Urothelium cell line (cell line): ENCODE data around the gene CAPN11.
"Not testable (repeated sequence)": the region's sequence is repeated elsewhere in the genome, so short reads cannot be mapped to it uniquely, and the experiment has no call there.

Experiments used
- DNase-seq: peaks from one replicate; pipeline ENCODE4 v3.0.0; 2011; ENCODE audit warnings: low spot score, mixed read lengths
- FAIRE-seq: peaks from 2 replicates; lab custom pipeline; 2011; peaks lifted over from hg19 to GRCh38; lab: Jason Lieb, UNC

CAPN11 gene

DNA sequence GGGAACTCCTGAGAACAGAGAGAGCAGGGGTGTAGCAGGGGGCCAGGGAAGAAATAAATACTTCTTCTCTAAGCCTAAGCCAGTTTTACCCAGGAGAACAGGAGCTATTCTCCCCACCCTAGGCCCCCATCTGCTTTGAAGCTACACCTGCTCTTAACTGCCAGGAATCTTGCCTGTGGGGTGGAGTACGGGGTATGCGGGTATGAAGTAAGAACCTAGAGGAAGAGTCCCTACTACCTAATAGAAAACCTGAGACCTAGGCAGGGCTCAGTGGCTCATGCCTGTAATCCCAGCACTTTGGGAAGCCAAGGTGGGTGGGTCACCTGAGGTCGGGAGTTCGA is 66.3 kb downstream of the CAPN11 start:
- FAIRE-seq = no peak
- no peak for DNase-seq

DNA sequence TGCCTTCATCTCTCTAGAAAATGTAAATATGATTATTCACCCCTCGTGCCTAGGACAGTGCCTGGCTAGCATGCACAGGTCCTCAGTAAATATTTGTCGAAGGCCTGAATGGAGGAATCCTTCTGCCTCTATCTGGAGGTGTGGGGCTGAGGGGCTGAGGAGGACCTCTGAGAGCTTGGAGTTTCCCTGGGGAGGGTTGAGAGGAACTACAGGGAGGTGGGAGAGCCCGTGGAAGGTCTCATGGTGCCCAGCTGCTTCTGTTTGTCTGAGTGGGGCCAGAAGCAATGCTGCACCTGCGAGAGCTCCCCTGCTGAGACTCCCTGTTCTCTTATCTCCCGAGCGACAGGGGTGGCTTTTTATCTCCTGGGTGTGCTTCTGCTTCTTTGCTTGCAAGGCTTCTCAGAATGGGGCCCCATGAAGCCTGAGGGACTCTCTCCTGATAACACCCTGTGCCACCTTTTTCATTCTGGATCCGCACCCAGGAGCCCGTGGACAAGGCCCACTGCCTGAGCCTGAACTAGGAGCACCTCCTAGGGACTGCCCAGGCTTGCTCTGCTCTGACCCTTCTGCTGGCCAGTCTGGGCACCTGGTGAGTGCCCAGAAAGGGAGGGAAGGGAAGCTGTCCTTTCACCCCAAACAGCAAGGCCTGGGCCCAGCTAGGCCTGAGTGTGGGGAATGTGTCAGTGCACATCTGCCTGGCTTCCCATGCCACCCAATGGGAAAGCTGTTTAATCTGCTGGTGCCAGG is 67.1 kb downstream of the CAPN11 start:
- FAIRE-seq (no peak), DNase-seq (no peak)

DNA sequence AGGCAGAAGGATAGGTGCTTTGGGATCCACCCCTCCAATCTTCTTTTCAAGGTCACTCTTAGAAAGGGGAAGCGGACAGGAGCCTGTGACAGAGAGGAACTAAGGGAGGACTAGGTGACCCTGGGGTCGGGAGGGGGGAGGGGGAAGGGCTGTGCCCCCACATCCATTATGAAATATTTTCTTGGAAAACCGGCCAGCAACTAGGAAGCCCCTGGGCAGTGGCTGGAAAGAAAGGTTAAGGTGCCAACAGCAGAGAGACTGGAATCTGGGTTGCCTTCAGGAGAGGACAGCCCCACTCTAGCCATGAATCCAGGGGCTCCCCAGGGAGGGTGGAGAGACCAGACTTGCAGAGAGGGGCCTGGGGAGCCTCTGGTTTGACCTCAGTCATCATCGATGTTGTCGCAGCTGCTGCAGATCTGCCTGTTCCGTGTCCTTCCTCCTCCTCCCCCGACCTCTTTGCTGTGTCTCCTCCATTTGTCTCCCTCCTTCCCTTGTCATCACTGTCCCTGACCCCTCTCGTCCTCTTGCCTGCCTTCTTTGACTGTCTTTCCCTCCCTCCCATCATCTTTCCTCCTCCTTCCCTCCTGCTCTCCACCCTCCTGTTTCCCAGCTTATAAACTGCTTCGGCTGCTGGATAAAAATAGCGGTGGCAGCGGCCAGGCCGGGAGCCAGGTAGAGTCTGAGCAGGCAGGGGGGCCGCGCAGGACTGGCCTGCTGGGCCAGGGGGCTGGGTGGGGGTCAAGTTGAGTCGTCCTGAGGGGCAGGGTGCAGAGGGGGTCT is 67.9 kb downstream of the CAPN11 start:
- FAIRE-seq (no peak), DNase-seq (no peak)

DNA sequence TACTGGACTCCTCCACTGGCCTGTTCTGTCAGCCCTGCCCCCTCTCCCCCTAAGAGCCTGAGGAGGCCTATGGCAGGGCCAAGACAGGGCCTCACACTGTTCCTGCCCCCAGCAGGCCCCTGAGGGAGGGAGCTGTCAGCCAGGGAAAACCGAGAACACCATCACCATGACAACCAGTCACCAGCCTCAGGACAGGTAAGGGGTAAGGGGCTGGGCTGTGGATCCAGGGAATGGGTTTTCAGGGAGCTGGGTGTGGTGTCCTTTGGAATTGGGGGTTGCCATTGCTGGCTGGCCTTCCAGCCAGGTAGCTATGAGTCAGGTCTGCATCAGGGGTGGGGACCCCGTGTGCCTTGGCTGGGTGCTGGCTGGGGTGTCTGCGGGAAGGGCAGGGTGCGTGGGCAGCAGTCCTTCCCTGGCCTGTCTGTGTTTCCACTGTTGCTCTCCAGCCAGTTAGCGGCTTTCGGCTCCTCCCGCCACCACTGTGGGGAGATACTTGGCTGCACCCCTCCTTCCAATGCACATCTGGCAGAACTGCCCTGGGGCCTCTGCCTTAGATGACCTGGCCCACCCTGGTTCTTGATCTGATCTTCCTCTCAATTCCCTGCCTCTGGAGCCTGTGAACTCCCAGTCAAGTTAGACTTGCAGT is 68.7 kb downstream of the CAPN11 start:
- DNase-seq (no peak), FAIRE-seq (no peak)

- DNase-seq (no peak), FAIRE-seq (no peak)
Observed at GRCh38 chr6:44228031-44228430, 69.4 kb downstream of the CAPN11 start.

- FAIRE-seq (no peak), DNase-seq (no peak)
Observed at GRCh38 chr6:44228433-44228832, 69.8 kb downstream of the CAPN11 start.

- DNase-seq = no peak
- no peak for FAIRE-seq
Observed at GRCh38 chr6:44228836-44229235, 70.2 kb downstream of the CAPN11 start.

- FAIRE-seq (no peak), DNase-seq (no peak)
Observed at GRCh38 chr6:44229376-44230033, 70.9 kb downstream of the CAPN11 start.

DNA sequence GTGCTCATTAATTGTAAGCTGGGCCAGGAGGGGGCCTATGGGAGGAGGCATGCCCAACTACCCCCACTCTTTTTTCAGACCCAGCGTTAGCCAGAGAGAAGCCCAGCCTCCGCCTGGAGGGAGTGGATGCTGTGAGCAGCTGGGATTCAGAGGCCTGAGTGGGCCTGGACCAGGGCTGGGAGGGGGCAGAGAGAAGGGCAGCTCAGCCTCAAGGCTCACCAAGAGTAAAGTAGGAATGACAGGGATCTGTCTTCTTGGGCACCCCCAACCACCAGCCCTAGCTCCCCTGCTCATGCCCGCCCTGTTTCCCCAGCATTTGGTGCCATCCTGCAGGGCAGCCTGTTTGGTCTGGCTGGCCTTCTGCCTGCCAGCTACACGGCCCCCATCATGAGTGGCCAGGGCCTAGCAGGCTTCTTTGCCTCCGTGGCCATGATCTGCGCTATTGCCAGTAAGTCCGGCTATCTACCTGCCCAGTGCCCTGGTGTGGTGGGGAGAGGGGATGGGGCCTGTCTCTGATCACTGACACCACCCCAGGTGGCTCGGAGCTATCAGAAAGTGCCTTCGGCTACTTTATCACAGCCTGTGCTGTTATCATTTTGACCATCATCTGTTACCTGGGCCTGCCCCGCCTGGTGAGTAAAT is 71.5 kb downstream of the CAPN11 start:
- FAIRE-seq (no peak), DNase-seq (no peak)

GRCh38 chr6:44231426-44231825 is 72.8 kb downstream of the CAPN11 start:
- not testable (repeated sequence) for DNase-seq

GRCh38 chr6:44232676-44233566 is 74.3 kb downstream of the CAPN11 start:
- no peak for FAIRE-seq

More at GRCh38 chr6:44231426-44231825, 72.8 kb downstream of the CAPN11 start:
- not testable (repeated sequence) for FAIRE-seq

DNA sequence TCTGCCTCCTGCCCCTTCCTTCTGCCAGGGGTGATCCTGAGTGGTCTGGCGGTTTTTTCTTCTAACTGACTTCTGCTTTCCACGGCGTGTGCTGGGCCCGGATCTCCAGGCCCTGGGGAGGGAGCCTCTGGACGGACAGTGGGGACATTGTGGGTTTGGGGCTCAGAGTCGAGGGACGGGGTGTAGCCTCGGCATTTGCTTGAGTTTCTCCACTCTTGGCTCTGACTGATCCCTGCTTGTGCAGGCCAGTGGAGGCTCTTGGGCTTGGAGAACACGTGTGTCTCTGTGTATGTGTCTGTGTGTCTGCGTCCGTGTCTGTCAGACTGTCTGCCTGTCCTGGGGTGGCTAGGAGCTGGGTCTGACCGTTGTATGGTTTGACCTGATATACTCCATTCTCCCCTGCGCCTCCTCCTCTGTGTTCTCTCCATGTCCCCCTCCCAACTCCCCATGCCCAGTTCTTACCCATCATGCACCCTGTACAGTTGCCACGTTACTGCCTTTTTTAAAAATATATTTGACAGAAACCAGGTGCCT is 75.0 kb downstream of the CAPN11 start:
- DNase-seq = no peak
- FAIRE-seq = no peak

More at GRCh38 chr6:44232676-44233566, 74.3 kb downstream of the CAPN11 start:
- DNase-seq = no peak
